ENCODE measurements around the gene NDUFAF8.
A peak's percentile ranks its signal among the peaks of the same experiment; 100 is the strongest.

NDUFAF8 gene

GRCh38 chr17:81238815-81239713 lies at the start of gene NDUFAF8, which contains the start of gene TEPSIN:
TSS of gene NDUFAF8 (plus strand) at chr17:81239318. CDS start at chr17:81239364, 46 bp downstream.
TSS of gene TEPSIN (minus strand) at chr17:81239055. CDS start at chr17:81239033, 22 bp downstream.
- peaks cover 29% of the 10 kb centered on the region for H3K79me2 ChIP-seq (ENCODE audit: insufficient read depth, low read depth)
- peak within 1 kb of the TSS; percentile 61 for H3K4me3 ChIP-seq (IDR thresholded peaks at IDR 0.05; ENCODE audit: insufficient read depth, low read depth, low read length)
- 0 out of 2 replicates have a peak, but pooled peaks have one; percentile 12 for TF ChIP-seq CTCF (conservative IDR thresholded peaks at IDR 0.05; ENCODE audit: low read depth, low read length)
- no peaks in the 10 kb centered on the region for H3K27me3 ChIP-seq (ENCODE audit: insufficient read depth, low read depth)
- peak within 1 kb of the TSS; percentile 64; the same call in 1 of the 2 replicates for H2AFZ ChIP-seq (ENCODE audit: low read depth)
- H3K9ac ChIP-seq = peak within 1 kb of the TSS; percentile 99
- H3K4me1 ChIP-seq (ENCODE audit: low read depth, poor library complexity, severe bottlenecking) = peaks cover 22% of the 10 kb centered on the region
- H3K36me3 ChIP-seq (ENCODE audit: insufficient read depth) = no peaks in the 10 kb centered on the region
- H3K4me2 ChIP-seq = peak within 1 kb of the TSS; percentile 99
- peak within 1 kb of the TSS; percentile 95 for H3K27ac ChIP-seq
- H4K20me1 ChIP-seq (ENCODE audit: insufficient read depth) = no peaks in the 10 kb centered on the region

- peaks cover 15% of the 10 kb centered on the region for H3K27me3 ChIP-seq (ENCODE audit: insufficient read depth, low read depth)
- no peak overlapping the region for H3K27ac ChIP-seq
- H3K4me2 ChIP-seq = no peak overlapping the region
- TF ChIP-seq CTCF (conservative IDR thresholded peaks at IDR 0.05; ENCODE audit: low read depth, low read length) = no peak
- H3K36me3 ChIP-seq (ENCODE audit: insufficient read depth) = no peaks in the 10 kb centered on the region
- no peak overlapping the region for H3K4me3 ChIP-seq (IDR thresholded peaks at IDR 0.05; ENCODE audit: insufficient read depth, low read depth, low read length)
- no peaks in the 10 kb centered on the region for H3K79me2 ChIP-seq (ENCODE audit: insufficient read depth, low read depth)
- no peaks in the 10 kb centered on the region for H4K20me1 ChIP-seq (ENCODE audit: insufficient read depth)
- no peak overlapping the region for H3K9ac ChIP-seq
- no peak overlapping the region for H2AFZ ChIP-seq (ENCODE audit: low read depth)
- H3K4me1 ChIP-seq (ENCODE audit: low read depth, poor library complexity, severe bottlenecking) = no peaks in the 10 kb centered on the region
Measured at GRCh38 chr17:81189670-81190530, 49.2 kb upstream of the NDUFAF8 start.

GRCh38 chr17:81190591-81190990 lies 48.5 kb upstream of the NDUFAF8 start:
- H3K36me3 ChIP-seq (ENCODE audit: insufficient read depth) = no peaks in the 10 kb centered on the region

More at GRCh38 chr17:81190591-81190990, 48.5 kb upstream of the NDUFAF8 start:
- Histone ChIP-seq H3K4me1 (ENCODE audit: low read depth, poor library complexity, severe bottlenecking) (no peaks in the 10 kb centered on the region), H3K27ac (no peak overlapping the region), H3K4me3 (IDR thresholded peaks at IDR 0.05; ENCODE audit: insufficient read depth, low read depth, low read length) (no peak overlapping the region), H2AFZ (ENCODE audit: low read depth) (no peak overlapping the region), H3K9ac (no peak overlapping the region), H3K79me2 (ENCODE audit: insufficient read depth, low read depth) (no peaks in the 10 kb centered on the region), H4K20me1 (ENCODE audit: insufficient read depth) (no peaks in the 10 kb centered on the region), H3K4me2 (no peak overlapping the region), H3K27me3 (ENCODE audit: insufficient read depth, low read depth) (peaks cover 8% of the 10 kb centered on the region; the same call in 1 of the 2 replicates)
- TF ChIP-seq CTCF (conservative IDR thresholded peaks at IDR 0.05; ENCODE audit: low read depth, low read length) = no peak

All from KMS-11 (cell line).